D721Med (cell line): ENCODE results near the gene PLN.

Experiments used
- DNase-seq: peaks from one replicate; pipeline ENCODE4 v3.0.0; 2011; ENCODE audit warnings: low spot score; ENCODE audit not compliant: insufficient read length
- FAIRE-seq: peaks from 2 replicates; lab custom pipeline; 2011; peaks lifted over from hg19 to GRCh38; lab: Jason Lieb, UNC
- CTCF ChIP-seq: IDR thresholded peaks from 2 replicates; pipeline ENCODE4 v1.5.1; 2012; ENCODE audit warnings: mild to moderate bottlenecking, control low read depth; ENCODE audit not compliant: insufficient read depth; ENCODE audit errors: missing control alignments

PLN gene

GRCh38 chr6:118506071-118506638 lies 41.9 kb upstream of the PLN start:
- no peak for DNase-seq
- FAIRE-seq: no peak
- TF ChIP-seq CTCF: no peak

DNA sequence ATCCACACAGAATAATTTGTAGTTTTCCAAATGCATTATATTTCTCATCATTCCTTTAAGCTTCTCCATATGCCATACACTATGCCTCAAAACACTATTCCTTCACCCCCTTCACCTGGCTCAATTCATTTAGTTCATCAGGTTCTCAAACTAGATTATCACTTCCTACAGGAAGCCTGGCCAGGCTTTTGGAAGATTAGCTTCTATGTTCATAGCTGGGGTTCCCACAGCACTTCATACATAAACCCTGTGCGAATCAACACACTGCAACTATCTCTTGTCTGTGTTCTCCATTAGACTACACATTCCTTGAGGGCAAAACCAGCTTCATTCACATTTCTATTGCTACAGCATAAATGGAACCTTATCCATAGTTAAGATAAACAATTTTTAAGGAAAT lies 40.5 kb upstream of the PLN start:
- TF ChIP-seq CTCF: no peak
- DNase-seq: no peak
- no peak for FAIRE-seq

DNA sequence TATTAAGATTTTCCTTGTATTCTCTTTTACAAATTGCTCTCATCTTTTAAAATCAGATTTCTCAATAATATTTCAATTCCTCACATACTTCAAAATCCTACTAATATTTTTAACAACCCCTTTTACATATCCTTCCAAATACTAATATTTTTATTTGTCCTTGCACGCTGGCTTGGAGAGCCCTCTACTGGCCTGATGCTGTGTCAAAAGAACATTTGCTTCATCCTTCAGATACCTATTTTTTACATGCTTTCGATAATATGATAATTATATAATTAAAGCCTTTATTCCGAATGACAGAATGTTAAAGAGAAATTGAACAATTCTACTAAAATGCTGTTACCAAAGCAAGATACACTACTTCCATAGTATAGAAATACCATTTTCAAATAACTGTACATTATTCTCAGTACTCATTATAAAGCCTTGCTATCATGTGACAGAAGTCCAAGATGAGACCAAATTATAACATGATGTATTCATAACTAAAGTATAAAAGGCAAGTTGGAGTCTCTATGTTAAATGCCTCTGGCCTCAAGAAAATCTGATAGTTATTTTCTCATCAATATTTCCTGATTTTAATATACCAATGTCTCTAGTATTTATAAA lies 39.0 kb upstream of the PLN start:
- DNase-seq (no peak), FAIRE-seq (no peak)
- TF ChIP-seq CTCF: peak; percentile 71

- DNase-seq: no peak
- no peak for FAIRE-seq
- no peak for TF ChIP-seq CTCF
These were observed 36.0 kb upstream of the PLN start for GRCh38 chr6:118511930-118512715.

- DNase-seq (no peak), FAIRE-seq (no peak)
- no peak for TF ChIP-seq CTCF
These were observed 33.4 kb upstream of the PLN start for GRCh38 chr6:118514689-118515088.

DNA sequence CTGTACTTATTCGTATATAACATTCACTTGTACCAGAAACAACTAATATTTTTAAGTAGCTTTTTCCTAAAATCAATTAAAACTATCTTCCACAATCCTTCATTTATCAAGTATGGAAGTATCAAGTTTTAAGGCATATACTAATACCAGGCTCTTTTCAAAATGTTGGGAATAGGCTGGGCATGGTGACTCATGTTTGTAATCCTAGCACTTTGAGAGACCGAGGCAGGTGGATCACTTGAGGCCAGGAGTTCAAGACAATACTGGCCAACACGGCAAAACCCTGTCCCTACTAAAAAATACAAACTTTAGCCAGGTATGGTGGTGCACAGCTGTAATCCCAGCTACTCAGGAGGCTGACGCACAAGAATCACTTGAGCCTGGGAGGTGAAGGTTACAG lies 25.7 kb upstream of the PLN start:
- FAIRE-seq: no peak
- no peak for DNase-seq
- TF ChIP-seq CTCF: no peak

- FAIRE-seq (no peak), DNase-seq (no peak)
- no peak for TF ChIP-seq CTCF
These were observed 24.9 kb upstream of the PLN start for GRCh38 chr6:118523216-118523615.
